H1 (cell line): ENCODE data around the gene BBX.

Source experiments
- CTCF ChIP-seq, 3 experiments: IDR thresholded peaks; 1 replicate in 2 of 3; 2 replicates in 1 of 3; pipeline versions ENCODE4 v1.5.1 to v1.6.1; 2011; ENCODE audit warnings: low read length in 3 of 3, mild to moderate bottlenecking in 3 of 3, inconsistent platforms in 2 of 3, low read depth in 1 of 3, moderate library complexity in 1 of 3; ENCODE audit not compliant: insufficient read depth in 1 of 3; ENCODE audit errors: control extremely low read depth in 1 of 3
- RXRA ChIP-seq: IDR thresholded peaks from 2 replicates; pipeline ENCODE4 v1.6.1; 2011; ENCODE audit warnings: low read depth, mild to moderate bottlenecking, low read length, moderate library complexity; ENCODE audit not compliant: insufficient read depth

GRCh38 chr3:107540857-107541256 is 18.1 kb downstream of the BBX start:
- no peak for TF ChIP-seq RXRA
- no peak for TF ChIP-seq CTCF (IDR thresholded peaks at IDR 0.05; ENCODE audit: control extremely low read depth in 1 of 3, insufficient read depth in 1 of 3, low read depth in 1 of 3, low read length in 3 of 3)
